Esophagus muscularis mucosa (tissue), 4 donors: ENCODE data around the gene IGFBP4. TPM values are rescaled to one million over a fixed set of nuclear protein-coding genes. Genes with fewer than 3 reads are reported as not detected.
A peak's percentile ranks its signal among the peaks of the same experiment; 100 is the strongest.

Experiments used
- DNase-seq: peaks from one replicate; pipeline ENCODE4 v3.0.0-alpha.2; 2017; ENCODE audit errors: extremely low spot score
- H3K27ac ChIP-seq, 4 donors: fragments of 200-600 bp; sonication (generic); replicated peaks in 1 of 4; 1 replicate in 3 of 4; 2 replicates in 1 of 4; pipeline ENCODE4 v1.5.1; 2016 to 2019; ENCODE audit warnings: mild to moderate bottlenecking in 1 of 4
- H3K27me3 ChIP-seq, 4 donors: fragments of 200-600 bp; sonication (generic); one replicate each; pipeline versions ENCODE4 v1.5.1 to v1.6.0; 2016 to 2019
- H3K36me3 ChIP-seq, 4 donors: fragments of 200-600 bp; sonication (generic); one replicate each; pipeline ENCODE4 v1.5.1; 2016 to 2019
- H3K4me1 ChIP-seq, 4 donors: fragments of 200-600 bp; sonication (generic); one replicate each; pipeline ENCODE4 v1.5.1; 2016 to 2019
- H3K4me3 ChIP-seq, 4 donors: fragments of 200-600 bp; sonication (generic); 1 replicate in 2 of 4; 2 replicates in 2 of 4; pipeline ENCODE4 v1.5.1; 2016 to 2019; ENCODE audit warnings: mild to moderate bottlenecking in 4 of 4, moderate library complexity in 1 of 4
- H3K9me3 ChIP-seq, 4 donors: fragments of 200-600 bp; sonication (generic); 1 replicate in 3 of 4; 2 replicates in 1 of 4; pipeline ENCODE4 v1.5.1; 2016 to 2019
- CTCF ChIP-seq, 3 experiments: fragments of 200-600 bp in 2 of 3; fragments of 450-650 bp in 1 of 3; sonication (generic) in 2 of 3; IDR thresholded peaks; one replicate each; pipeline ENCODE4 v1.5.1; 2017 to 2019; ENCODE audit warnings: antibody characterized with exemption in 3 of 3, mild to moderate bottlenecking in 2 of 3, moderate library complexity in 1 of 3
- EP300 ChIP-seq: sonication (generic); formaldehyde crosslinking; IDR thresholded peaks from one replicate; pipeline ENCODE4 v1.6.1; 2017; ENCODE audit warnings: antibody characterized with exemption
- POLR2A ChIP-seq: fragments of 450-650 bp; IDR thresholded peaks from one replicate; pipeline ENCODE4 v1.6.1; 2017; ENCODE audit warnings: antibody characterized with exemption, moderate library complexity, mild to moderate bottlenecking, low read depth
- POLR2AphosphoS5 ChIP-seq, 2 donors: sonication (generic); formaldehyde crosslinking; IDR thresholded peaks; one replicate each; pipeline ENCODE4 v1.6.1; 2017; ENCODE audit warnings: antibody characterized with exemption in 2 of 2
- WGBS: methylation state at CpG from one replicate; pipeline ENCODE4 v1.1.5; 2018; 5-methylcytosine and 5-hydroxymethylcytosine counted together
- intact Hi-C: fragments of 100-400 bp; cut with DNase I; formaldehyde crosslinking; loops from one replicate; pipeline ENCODE4 v1.15.1; 2023
- total RNA-seq, 4 donors: library from RNA; depleted of rRNA; stranded (reverse); fragments of >200 nt; gene quantifications; one replicate each; pipeline versions ENCODE4 v1.1.0 to v1.2.1, GENCODE V29; 2016

IGFBP4 gene
- total RNA-seq, 4 donors from 2014 or later = 258 to 444 (median 268) TPM

GRCh38 chr17:40497695-40498094 lies 54.4 kb downstream of the IGFBP4 start:
- H3K4me1 ChIP-seq = peaks cover 15 to 38% (median 37%) of the 10 kb centered on the region in 4 donors
- H3K27me3 ChIP-seq = no peaks in the 10 kb centered on the region
- H3K27ac ChIP-seq = peak overlapping the region; percentile 71 to 82 (median 77)
- intact Hi-C loops = loop anchor here (2.0 kb wide), 1 partner anchor 55 kb away; the partner anchor contains the start of gene IGFBP4
- TF ChIP-seq EP300 (no peak), CTCF (IDR thresholded peaks at IDR 0.05) (peak in 1 of 3 experiments; percentile 5), POLR2A (no peak), POLR2AphosphoS5 (IDR thresholded peaks at IDR 0.05) (no peak)
- WGBS = 86% methylated on average over 2 of the region's 2 CpGs
- no peaks in the 10 kb centered on the region for H3K9me3 ChIP-seq
- no peaks in the 10 kb centered on the region for H3K36me3 ChIP-seq
- no peak for DNase-seq
- H3K4me3 ChIP-seq = no peak overlapping the region

GRCh38 chr17:40498281-40499084 lies 55.2 kb downstream of the IGFBP4 start:
- Histone ChIP-seq H3K36me3 (no peaks in the 10 kb centered on the region), H3K9me3 (peaks cover 0 to 4% (median 0%) of the 10 kb centered on the region in 4 donors), H3K4me1 (peaks cover 15 to 38% (median 37%) of the 10 kb centered on the region in 4 donors), H3K27ac (peak overlapping the region; percentile 71 to 82 (median 77)), H3K27me3 (no peaks in the 10 kb centered on the region), H3K4me3 (no peak overlapping the region)
- 69% methylated on average over 9 of the region's 9 CpGs for WGBS
- TF ChIP-seq CTCF (IDR thresholded peaks at IDR 0.05) (no peak), POLR2A (no peak), POLR2AphosphoS5 (IDR thresholded peaks at IDR 0.05) (no peak), EP300 (no peak)
- intact Hi-C loops = loop anchor here (2.0 kb wide), 1 partner anchor 56 kb away; the partner anchor contains the start of gene IGFBP4
- no peak for DNase-seq

GRCh38 chr17:40499551-40500189 lies 56.4 kb downstream of the IGFBP4 start:
- 15% methylated on average over 6 of the region's 17 CpGs for WGBS
- DNase-seq = peak; percentile 96
- Histone ChIP-seq H3K9me3 (peaks cover 0 to 5% (median 0%) of the 10 kb centered on the region in 4 donors), H3K36me3 (no peaks in the 10 kb centered on the region), H3K27ac (peak overlapping the region; percentile 71 to 82 (median 77)), H3K4me1 (peaks cover 15 to 38% (median 37%) of the 10 kb centered on the region in 4 donors), H3K27me3 (no peaks in the 10 kb centered on the region), H3K4me3 (peak overlapping the region; percentile 29 to 36 (median 30))
- no peak for TF ChIP-seq POLR2A
- TF ChIP-seq EP300 = no peak
- peak; percentile 36 to 84 for TF ChIP-seq POLR2AphosphoS5 (IDR thresholded peaks at IDR 0.05)
- peak in 2 of 3 experiments; percentile 23 to 31 for TF ChIP-seq CTCF (IDR thresholded peaks at IDR 0.05)
- intact Hi-C loops = loop anchor here (2.0 kb wide), 1 partner anchor 57 kb away; the partner anchor contains the start of gene IGFBP4

GRCh38 chr17:40500190-40500589 lies 56.9 kb downstream of the IGFBP4 start:
- H3K27ac ChIP-seq = peak overlapping the region; percentile 71 to 82 (median 77)
- WGBS = 93% methylated on average over 11 of the region's 11 CpGs

More at GRCh38 chr17:40500190-40500589, 56.9 kb downstream of the IGFBP4 start:
- TF ChIP-seq CTCF (IDR thresholded peaks at IDR 0.05) (no peak), EP300 (no peak), POLR2AphosphoS5 (IDR thresholded peaks at IDR 0.05) (no peak)
- H3K27me3 ChIP-seq = no peaks in the 10 kb centered on the region
- H3K36me3 ChIP-seq = no peaks in the 10 kb centered on the region
- peaks cover 15 to 38% (median 37%) of the 10 kb centered on the region in 4 donors for H3K4me1 ChIP-seq
- H3K4me3 ChIP-seq = peak overlapping the region in 1 of 4 donors; percentile 36
- peaks cover 0 to 5% (median 0%) of the 10 kb centered on the region in 4 donors for H3K9me3 ChIP-seq
- intact Hi-C loops = no loop called here
- DNase-seq = no peak
